GM12872 (cell line): Measurements from ENCODE around the gene LGALS9.

Source experiments
- CTCF ChIP-seq: IDR thresholded peaks from 3 replicates; pipeline ENCODE4 v1.5.1; 2011; ENCODE audit warnings: low read depth, mild to moderate bottlenecking, low read length, moderate library complexity; ENCODE audit not compliant: insufficient read depth

LGALS9 gene

DNA sequence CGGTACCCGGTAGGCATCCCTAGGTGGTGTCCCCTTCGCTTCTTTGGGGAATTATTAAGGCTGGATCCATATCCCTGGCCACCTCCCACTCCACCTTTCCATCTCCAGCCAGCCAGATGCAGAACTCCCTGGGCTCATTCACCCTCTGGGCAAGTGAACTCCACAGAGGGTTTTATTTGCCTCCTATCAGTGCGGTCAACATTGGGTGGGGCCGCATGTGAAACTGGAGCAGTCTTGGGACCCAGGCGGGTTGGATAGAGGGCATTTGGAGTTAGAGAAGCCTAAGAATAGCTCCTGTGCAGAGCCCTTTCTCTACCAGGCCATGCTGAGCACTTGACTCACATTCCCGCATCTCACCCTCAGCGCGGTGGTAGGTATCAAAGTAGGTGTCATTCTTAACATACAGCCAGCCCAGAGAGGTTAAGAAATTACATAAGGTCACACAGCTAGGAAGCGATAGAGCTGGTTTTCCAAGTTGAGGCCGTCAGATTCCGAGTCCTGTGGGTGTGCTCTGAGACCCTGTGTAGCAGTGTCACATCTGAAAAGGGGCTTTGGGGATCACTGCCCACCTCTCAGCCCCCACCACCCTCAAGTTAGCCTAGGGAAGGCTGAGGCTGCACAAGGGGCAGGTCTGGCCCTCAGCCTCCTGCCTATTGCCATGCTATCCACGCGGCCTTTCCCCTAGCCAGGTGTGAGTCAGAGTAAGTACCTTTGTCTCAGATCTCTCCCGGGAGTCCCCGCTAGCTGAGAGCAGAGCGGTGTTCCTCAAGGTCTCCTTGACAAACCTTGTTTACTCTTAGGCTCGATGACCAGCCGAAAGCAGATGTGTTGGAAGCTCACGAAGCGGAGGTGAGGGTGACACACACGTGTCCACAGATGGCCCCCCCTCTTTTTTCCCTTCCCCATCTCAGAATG is 26.9 kb upstream of the LGALS9 start:
- no peak for TF ChIP-seq CTCF

DNA sequence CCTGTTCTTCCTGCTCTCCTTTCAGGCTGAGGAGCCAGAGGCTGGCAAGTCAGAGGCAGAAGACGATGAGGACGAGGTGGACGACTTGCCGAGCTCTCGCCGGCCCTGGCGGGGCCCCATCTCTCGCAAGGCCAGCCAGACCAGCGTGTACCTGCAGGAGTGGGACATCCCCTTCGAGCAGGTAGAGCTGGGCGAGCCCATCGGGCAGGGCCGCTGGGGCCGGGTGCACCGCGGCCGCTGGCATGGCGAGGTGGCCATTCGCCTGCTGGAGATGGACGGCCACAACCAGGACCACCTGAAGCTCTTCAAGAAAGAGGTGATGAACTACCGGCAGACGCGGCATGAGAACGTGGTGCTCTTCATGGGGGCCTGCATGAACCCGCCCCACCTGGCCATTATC is 25.6 kb upstream of the LGALS9 start:
- no peak for TF ChIP-seq CTCF

GRCh38 chr17:27607521-27608091 is 23.4 kb upstream of the LGALS9 start:
- no peak for TF ChIP-seq CTCF

DNA sequence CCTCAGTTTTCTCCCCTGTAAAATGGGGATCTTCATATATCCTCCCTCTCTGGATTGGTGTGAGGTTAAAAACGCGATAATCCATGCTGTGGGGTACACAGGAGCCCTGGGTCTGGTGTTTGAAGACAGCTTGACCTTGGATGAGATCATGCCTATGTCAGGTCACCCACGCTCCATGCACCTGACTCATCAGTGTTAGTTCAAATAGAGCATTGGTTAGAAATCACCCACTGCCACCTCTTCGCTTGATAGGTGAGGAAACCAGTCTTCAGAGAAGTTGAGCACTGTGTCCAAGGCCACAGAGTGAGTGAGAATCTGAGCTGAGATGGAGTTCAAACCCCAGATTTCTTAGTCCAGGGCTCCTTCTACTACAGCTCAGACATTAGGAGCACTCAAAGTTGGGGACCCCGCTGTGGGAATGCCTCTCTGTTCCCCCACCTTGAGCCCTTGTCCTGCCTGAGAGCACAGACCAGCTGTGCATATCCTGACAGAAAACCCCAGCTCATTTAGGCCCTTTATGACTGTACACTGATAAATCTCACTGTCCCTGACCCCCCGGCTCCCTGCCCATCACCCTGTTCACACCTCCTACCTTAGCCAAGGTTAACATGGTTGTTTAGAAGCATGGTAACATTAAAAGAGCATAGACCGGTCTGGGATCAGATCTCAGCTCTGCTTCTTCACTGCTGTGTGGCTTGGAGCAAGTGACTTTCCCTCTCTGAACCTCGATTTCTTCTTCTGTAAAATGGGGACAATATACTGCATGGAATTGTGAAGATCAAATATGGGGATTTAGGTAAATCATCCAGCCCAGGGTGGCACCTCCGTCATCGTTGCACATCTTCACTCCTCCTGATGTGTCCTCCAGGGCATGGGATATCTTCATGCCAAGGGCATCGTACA is 22.4 kb upstream of the LGALS9 start:
- TF ChIP-seq CTCF, result no peak

DNA sequence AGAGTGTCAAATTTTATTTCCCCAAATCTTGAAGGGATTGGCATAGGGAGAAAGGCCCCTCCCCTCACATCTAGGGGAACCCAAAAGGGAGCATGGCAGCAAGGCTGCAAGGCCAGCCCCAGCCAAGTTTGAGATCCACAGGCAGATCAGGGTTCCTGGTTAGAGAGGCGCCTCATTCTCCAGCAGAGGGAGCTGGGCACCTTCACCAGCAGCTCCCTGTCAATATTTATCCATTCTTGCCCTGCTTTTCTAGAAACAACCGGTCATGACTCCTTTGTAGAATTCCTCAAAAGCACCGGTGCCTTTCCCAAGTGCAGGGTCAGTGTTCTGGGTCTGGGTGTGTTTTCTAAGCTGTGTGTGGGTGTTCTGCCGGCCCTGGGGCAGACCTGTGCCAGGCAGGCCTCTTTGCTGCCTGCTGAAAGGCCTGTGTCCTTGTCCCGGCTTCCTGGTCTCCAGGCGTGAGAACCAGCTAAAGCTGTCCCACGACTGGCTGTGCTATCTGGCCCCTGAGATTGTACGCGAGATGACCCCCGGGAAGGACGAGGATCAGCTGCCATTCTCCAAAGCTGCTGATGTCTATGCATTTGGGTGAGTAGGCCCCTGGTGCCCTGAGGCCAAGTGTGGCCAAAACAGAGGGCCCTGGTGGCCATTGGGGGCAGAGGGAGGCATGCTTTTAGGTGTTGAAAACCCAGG is 21.2 kb upstream of the LGALS9 start:
- TF ChIP-seq CTCF, result peak; percentile 60

- no peak for TF ChIP-seq CTCF
Measured at GRCh38 chr17:27610304-27610677, 20.7 kb upstream of the LGALS9 start.
